GM23248 (cell line): Measurements from ENCODE around the gene ATP2C2.

Source experiments
- EZH2 ChIP-seq: fragments of 200-600 bp; sonication (generic); IDR thresholded peaks from 2 replicates; pipeline ENCODE4 v1.6.1; 2018; ENCODE audit warnings: antibody characterized with exemption, mild to moderate bottlenecking; ENCODE audit not compliant: insufficient read depth, poor library complexity, severe bottlenecking
- EZH2phosphoT487 ChIP-seq: fragments of 200-600 bp; sonication (generic); IDR thresholded peaks from 2 replicates; pipeline ENCODE4 v1.6.1; 2018; ENCODE audit warnings: antibody characterized with exemption, moderate library complexity, mild to moderate bottlenecking, low read depth; ENCODE audit not compliant: insufficient read depth

GRCh38 chr16:84485255-84486010 is 117.1 kb downstream of the ATP2C2 start:
- TF ChIP-seq EZH2phosphoT487 (no peak), EZH2 (no peak)
